KMS-11 (cell line): ENCODE measurements around the gene SAPCD2.
A peak's percentile ranks its signal among the peaks of the same experiment; 100 is the strongest.

Source experiments
- H2AFZ ChIP-seq: fragments of 200-600 bp; sonication (generic); 2 replicates; pipeline ENCODE4 v1.6.1; 2016; ENCODE audit warnings: antibody characterized with exemption, mixed run types, low read depth
- H3K27ac ChIP-seq: fragments of 200-600 bp; sonication (generic); 2 replicates; pipeline ENCODE4 v1.6.1; 2016; ENCODE audit warnings: mild to moderate bottlenecking, mixed run types
- H3K27me3 ChIP-seq: fragments of 200-600 bp; sonication (generic); 2 replicates; pipeline ENCODE4 v1.6.1; 2017; ENCODE audit warnings: mild to moderate bottlenecking, low read depth, mixed run types, moderate library complexity; ENCODE audit not compliant: insufficient read depth
- H3K36me3 ChIP-seq: fragments of 200-600 bp; sonication (generic); 2 replicates; pipeline ENCODE4 v1.6.1; 2017; ENCODE audit warnings: mild to moderate bottlenecking, mixed run types; ENCODE audit not compliant: insufficient read depth
- H3K4me1 ChIP-seq: fragments of 200-600 bp; sonication (generic); 2 replicates; pipeline ENCODE4 v1.6.1; 2016; ENCODE audit warnings: mild to moderate bottlenecking, low read depth, mixed run types; ENCODE audit not compliant: poor library complexity, severe bottlenecking
- H3K4me2 ChIP-seq: fragments of 200-600 bp; sonication (generic); 2 replicates; pipeline ENCODE4 v1.7.0; 2016; ENCODE audit warnings: mild to moderate bottlenecking, mixed run types
- H3K4me3 ChIP-seq: fragments of 200-600 bp; sonication (generic); IDR thresholded peaks from 2 replicates; pipeline ENCODE4 v1.6.1; 2017; ENCODE audit warnings: low read depth, low read length, mixed read lengths; ENCODE audit not compliant: insufficient read depth
- H3K79me2 ChIP-seq: fragments of 200-600 bp; sonication (generic); 2 replicates; pipeline ENCODE4 v1.6.1; 2016; ENCODE audit warnings: low read depth, mixed run types; ENCODE audit not compliant: insufficient read depth
- H3K9ac ChIP-seq: fragments of 200-600 bp; sonication (generic); 2 replicates; pipeline ENCODE4 v1.6.1; 2016; ENCODE audit warnings: mild to moderate bottlenecking, mixed run types
- H4K20me1 ChIP-seq: fragments of 200-600 bp; sonication (generic); 2 replicates; pipeline ENCODE4 v1.6.1; 2016; ENCODE audit warnings: mild to moderate bottlenecking, mixed run types; ENCODE audit not compliant: insufficient read depth
- CTCF ChIP-seq: fragments of 200-600 bp; sonication (generic); conservative IDR thresholded peaks from 2 replicates; pipeline ENCODE4 v1.6.1; 2017; ENCODE audit warnings: low read depth, mild to moderate bottlenecking, antibody characterized with exemption, low read length, moderate library complexity, mixed read lengths

The SAPCD2 gene

GRCh38 chr9:137031904-137032640 lies 38.3 kb downstream of the SAPCD2 start, which contains the start of gene FUT7:
Gene FUT7 (minus strand): TSS chr9:137032088. CDS start chr9:137031991, 97 bp downstream.
- H3K4me2 ChIP-seq: no peak within 1 kb of the TSS; the same call in 1 of the 2 replicates
- no peak for TF ChIP-seq CTCF
- H3K9ac ChIP-seq: no peak within 1 kb of the TSS
- H2AFZ ChIP-seq: no peak within 1 kb of the TSS
- no peaks in the 10 kb centered on the region for H3K79me2 ChIP-seq
- H3K36me3 ChIP-seq: no peaks in the 10 kb centered on the region
- H3K27ac ChIP-seq: no peak within 1 kb of the TSS
- no peak within 1 kb of the TSS for H3K4me3 ChIP-seq
- H4K20me1 ChIP-seq: no peaks in the 10 kb centered on the region
- peaks cover 13% of the 10 kb centered on the region; the same call in 1 of the 2 replicates for H3K27me3 ChIP-seq
- peaks cover 44% of the 10 kb centered on the region for H3K4me1 ChIP-seq

- Histone ChIP-seq H3K79me2 (no peaks in the 10 kb centered on the region), H3K36me3 (no peaks in the 10 kb centered on the region), H3K4me3 (no peak overlapping the region), H4K20me1 (no peaks in the 10 kb centered on the region), H3K9ac (no peak overlapping the region), H3K4me2 (peak overlapping the region; percentile 29; the same call in 1 of the 2 replicates), H2AFZ (no peak overlapping the region), H3K4me1 (peaks cover 44% of the 10 kb centered on the region), H3K27me3 (peaks cover 8% of the 10 kb centered on the region; the same call in 1 of the 2 replicates), H3K27ac (no peak overlapping the region)
- no peak for TF ChIP-seq CTCF
These were observed 39.5 kb downstream of the SAPCD2 start for GRCh38 chr9:137030538-137031527.

DNA sequence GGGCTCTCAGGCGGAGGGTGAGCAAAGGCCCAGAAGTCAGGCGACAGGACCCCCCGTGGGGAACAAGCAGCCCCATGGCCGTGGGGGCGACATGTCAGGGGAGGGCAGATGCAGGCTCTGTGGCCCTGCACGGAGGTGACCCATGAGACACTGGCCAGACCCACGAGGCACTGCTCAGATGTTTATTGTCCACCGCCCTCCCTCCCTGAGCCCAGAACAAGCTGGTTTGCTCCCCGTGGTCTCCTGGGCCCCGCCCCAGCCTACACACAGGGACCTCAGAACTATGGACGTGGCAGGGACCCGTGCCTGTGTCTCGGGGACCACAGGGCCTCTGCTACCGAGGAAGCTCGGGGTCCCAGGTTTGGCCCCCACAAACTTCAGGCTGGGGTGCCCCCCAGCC lies 40.4 kb downstream of the SAPCD2 start:
- Histone ChIP-seq H4K20me1 (no peaks in the 10 kb centered on the region), H3K4me2 (no peak overlapping the region; the same call in 1 of the 2 replicates), H3K27ac (no peak overlapping the region), H3K36me3 (no peaks in the 10 kb centered on the region), H2AFZ (no peak overlapping the region), H3K4me3 (no peak overlapping the region), H3K4me1 (peaks cover 38% of the 10 kb centered on the region), H3K9ac (no peak overlapping the region), H3K27me3 (peaks cover 8% of the 10 kb centered on the region; the same call in 1 of the 2 replicates), H3K79me2 (no peaks in the 10 kb centered on the region)
- no peak for TF ChIP-seq CTCF

- H3K9ac ChIP-seq: peak overlapping the region; percentile 54; the same call in 1 of the 2 replicates
- H3K27me3 ChIP-seq: peaks cover 8% of the 10 kb centered on the region; the same call in 1 of the 2 replicates
- H3K4me1 ChIP-seq: peaks cover 31% of the 10 kb centered on the region
- H4K20me1 ChIP-seq: no peaks in the 10 kb centered on the region
- H3K27ac ChIP-seq: no peak overlapping the region
- H2AFZ ChIP-seq: peak overlapping the region; percentile 91
- no peaks in the 10 kb centered on the region for H3K79me2 ChIP-seq
- peak; percentile 85 for TF ChIP-seq CTCF
- H3K4me2 ChIP-seq: peak overlapping the region; percentile 88
- no peak overlapping the region for H3K4me3 ChIP-seq
- H3K36me3 ChIP-seq: no peaks in the 10 kb centered on the region
These were observed 41.1 kb downstream of the SAPCD2 start for GRCh38 chr9:137029058-137029936.
